ENCODE results near the gene SSR2.

DNA sequence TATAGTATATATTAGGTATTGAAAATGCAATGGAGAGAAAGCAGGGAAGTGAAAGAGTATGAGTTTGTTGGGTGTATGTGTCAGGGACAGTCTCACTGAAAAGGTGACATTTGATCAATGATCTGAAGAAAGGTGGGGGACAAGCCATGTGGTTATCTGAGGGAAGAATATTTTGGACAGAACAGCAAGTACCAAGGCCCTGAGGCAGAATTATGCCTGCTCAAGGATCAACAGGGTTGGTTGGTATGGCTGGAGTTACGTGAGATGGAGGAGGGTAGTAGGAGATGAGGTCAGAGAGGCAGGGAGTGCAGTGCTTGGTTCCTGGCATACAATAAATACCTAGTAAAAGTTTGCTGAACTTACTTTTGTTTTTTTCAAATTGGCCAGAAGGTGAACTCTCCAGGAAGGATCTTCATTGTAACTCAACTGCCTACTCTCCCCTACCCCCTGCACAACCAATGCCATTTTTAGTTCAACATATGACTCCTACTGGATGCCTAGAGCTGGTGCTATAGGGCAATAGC is 35.6 kb upstream of the SSR2 start:
- TF ChIP-seq, protein P1, sequence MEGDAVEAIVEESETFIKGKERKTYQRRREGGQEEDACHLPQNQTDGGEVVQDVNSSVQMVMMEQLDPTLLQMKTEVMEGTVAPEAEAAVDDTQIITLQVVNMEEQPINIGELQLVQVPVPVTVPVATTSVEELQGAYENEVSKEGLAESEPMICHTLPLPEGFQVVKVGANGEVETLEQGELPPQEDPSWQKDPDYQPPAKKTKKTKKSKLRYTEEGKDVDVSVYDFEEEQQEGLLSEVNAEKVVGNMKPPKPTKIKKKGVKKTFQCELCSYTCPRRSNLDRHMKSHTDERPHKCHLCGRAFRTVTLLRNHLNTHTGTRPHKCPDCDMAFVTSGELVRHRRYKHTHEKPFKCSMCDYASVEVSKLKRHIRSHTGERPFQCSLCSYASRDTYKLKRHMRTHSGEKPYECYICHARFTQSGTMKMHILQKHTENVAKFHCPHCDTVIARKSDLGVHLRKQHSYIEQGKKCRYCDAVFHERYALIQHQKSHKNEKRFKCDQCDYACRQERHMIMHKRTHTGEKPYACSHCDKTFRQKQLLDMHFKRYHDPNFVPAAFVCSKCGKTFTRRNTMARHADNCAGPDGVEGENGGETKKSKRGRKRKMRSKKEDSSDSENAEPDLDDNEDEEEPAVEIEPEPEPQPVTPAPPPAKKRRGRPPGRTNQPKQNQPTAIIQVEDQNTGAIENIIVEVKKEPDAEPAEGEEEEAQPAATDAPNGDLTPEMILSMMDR (IDR thresholded peaks at IDR 0.05) = no peak
- no peak for TF ChIP-seq POLR2A (IDR thresholded peaks at IDR 0.05)

All from prostate gland (tissue), 2 donors.